Measurements from ENCODE around the gene PPM1F.

Gene PPM1F

GRCh38 chr22:21964234-21964633 lies 11.6 kb upstream of the PPM1F start:
- no peaks in the 10 kb centered on the region for H3K4me1 ChIP-seq (ENCODE audit: control insufficient read depth, insufficient read depth, low read length)
- no peak overlapping the region for H3K4me3 ChIP-seq (ENCODE audit: low read depth, low read length)
- peaks cover 75% of the 10 kb centered on the region for H3K36me3 ChIP-seq (ENCODE audit: control insufficient read depth, insufficient read depth, low read length)
- no peaks in the 10 kb centered on the region for H3K9me3 ChIP-seq (ENCODE audit: control insufficient read depth, insufficient read depth, low read length)
- no peaks in the 10 kb centered on the region for H3K27me3 ChIP-seq (ENCODE audit: control insufficient read depth, insufficient read depth, low read length)
- H3K9ac ChIP-seq (ENCODE audit: low read depth, low read length), result no peak overlapping the region

- H3K27me3 ChIP-seq (ENCODE audit: control insufficient read depth, insufficient read depth, low read length), result no peaks in the 10 kb centered on the region
- H3K9ac ChIP-seq (ENCODE audit: low read depth, low read length), result no peak overlapping the region
- H3K4me1 ChIP-seq (ENCODE audit: control insufficient read depth, insufficient read depth, low read length), result no peaks in the 10 kb centered on the region
- H3K36me3 ChIP-seq (ENCODE audit: control insufficient read depth, insufficient read depth, low read length), result peaks cover 78% of the 10 kb centered on the region
- no peak overlapping the region for H3K4me3 ChIP-seq (ENCODE audit: low read depth, low read length)
- H3K9me3 ChIP-seq (ENCODE audit: control insufficient read depth, insufficient read depth, low read length), result no peaks in the 10 kb centered on the region
These were observed 11.2 kb upstream of the PPM1F start for GRCh38 chr22:21963790-21964211.

DNA sequence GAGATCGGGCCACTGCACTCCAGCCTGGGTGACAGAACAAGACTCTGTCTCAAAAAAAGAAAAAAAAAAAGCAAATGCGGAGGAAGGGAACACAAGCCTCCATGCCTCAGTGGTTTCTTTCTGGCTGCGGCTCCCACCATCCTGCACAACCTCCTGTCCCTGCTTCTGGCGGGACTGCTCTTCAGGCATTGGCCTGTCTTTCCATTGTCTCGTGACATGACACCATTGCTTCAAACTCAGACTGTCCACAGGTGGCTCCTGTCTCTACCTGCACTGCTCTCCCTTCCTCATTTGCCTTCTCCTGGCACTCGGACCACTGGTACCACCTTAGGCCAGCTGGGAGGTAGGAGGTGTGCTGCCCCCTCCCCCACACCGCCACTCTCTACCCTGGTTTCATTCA lies 10.6 kb upstream of the PPM1F start:
- no peak overlapping the region for H3K9ac ChIP-seq (ENCODE audit: low read depth, low read length)
- H3K9me3 ChIP-seq (ENCODE audit: control insufficient read depth, insufficient read depth, low read length), result no peaks in the 10 kb centered on the region
- peaks cover 77% of the 10 kb centered on the region for H3K36me3 ChIP-seq (ENCODE audit: control insufficient read depth, insufficient read depth, low read length)
- H3K27me3 ChIP-seq (ENCODE audit: control insufficient read depth, insufficient read depth, low read length), result no peaks in the 10 kb centered on the region
- H3K4me1 ChIP-seq (ENCODE audit: control insufficient read depth, insufficient read depth, low read length), result no peaks in the 10 kb centered on the region
- H3K4me3 ChIP-seq (ENCODE audit: low read depth, low read length), result no peak overlapping the region

DNA sequence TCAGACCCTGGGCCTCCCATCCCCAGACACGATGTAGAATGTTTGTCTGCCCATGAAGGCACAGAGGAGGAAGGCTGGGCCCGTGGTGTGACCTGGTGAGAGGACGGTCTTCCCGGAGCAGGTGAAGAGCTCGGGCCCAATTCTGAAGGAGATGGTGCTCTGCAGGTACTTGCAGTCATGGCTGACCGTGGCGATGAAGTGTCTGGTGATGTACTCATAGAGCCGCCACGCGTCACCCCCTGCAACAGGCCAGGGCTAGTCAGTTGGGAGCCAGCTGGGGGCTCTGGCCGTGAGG lies 10.0 kb upstream of the PPM1F start:
- no peak overlapping the region for H3K9ac ChIP-seq (ENCODE audit: low read depth, low read length)
- H3K4me3 ChIP-seq (ENCODE audit: low read depth, low read length), result no peak overlapping the region
- peaks cover 70% of the 10 kb centered on the region for H3K36me3 ChIP-seq (ENCODE audit: control insufficient read depth, insufficient read depth, low read length)
- H3K27me3 ChIP-seq (ENCODE audit: control insufficient read depth, insufficient read depth, low read length), result no peaks in the 10 kb centered on the region
- H3K9me3 ChIP-seq (ENCODE audit: control insufficient read depth, insufficient read depth, low read length), result no peaks in the 10 kb centered on the region
- H3K4me1 ChIP-seq (ENCODE audit: control insufficient read depth, insufficient read depth, low read length), result no peaks in the 10 kb centered on the region

DNA sequence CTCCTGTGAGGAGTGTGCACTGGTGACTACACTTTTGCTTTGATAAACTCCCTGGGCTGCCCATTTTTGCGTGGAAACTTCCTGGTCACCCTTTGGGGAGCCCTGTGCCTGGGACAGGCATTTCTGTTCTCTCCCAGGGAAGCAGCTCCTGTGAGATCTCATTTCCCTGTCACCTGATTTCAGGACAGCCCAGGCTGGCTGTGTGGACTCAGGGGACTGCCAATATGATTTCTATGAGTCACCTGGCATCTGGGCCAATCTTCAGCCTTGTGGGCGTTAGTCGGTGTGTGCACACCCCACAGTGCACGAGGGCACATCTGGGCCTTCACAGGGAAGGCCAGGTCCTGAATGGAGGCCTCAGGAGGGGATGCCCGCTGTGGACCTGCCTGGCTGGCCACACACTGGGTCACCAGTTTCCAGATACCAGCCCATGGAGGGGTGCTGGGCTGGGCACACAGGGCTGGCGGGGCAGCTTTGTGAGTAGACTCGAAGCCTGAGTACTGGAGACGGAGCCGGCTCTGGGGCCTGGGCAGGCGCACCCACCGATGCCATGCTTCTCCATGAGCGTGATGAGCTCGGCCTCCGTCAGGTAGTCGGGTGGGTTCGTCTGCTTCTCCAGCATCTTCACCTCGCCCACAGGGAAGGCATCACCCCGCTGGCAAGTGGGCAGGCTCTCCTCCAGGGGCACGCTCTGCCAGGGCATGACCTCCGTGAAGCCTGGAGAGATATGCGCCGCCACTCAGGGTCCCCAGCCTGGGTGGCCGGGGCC lies 9.4 kb upstream of the PPM1F start:
- H3K27me3 ChIP-seq (ENCODE audit: control insufficient read depth, insufficient read depth, low read length), result no peaks in the 10 kb centered on the region
- no peaks in the 10 kb centered on the region for H3K9me3 ChIP-seq (ENCODE audit: control insufficient read depth, insufficient read depth, low read length)
- no peaks in the 10 kb centered on the region for H3K4me1 ChIP-seq (ENCODE audit: control insufficient read depth, insufficient read depth, low read length)
- peaks cover 64% of the 10 kb centered on the region for H3K36me3 ChIP-seq (ENCODE audit: control insufficient read depth, insufficient read depth, low read length)
- H3K9ac ChIP-seq (ENCODE audit: low read depth, low read length), result no peak overlapping the region
- H3K4me3 ChIP-seq (ENCODE audit: low read depth, low read length), result no peak overlapping the region

DNA sequence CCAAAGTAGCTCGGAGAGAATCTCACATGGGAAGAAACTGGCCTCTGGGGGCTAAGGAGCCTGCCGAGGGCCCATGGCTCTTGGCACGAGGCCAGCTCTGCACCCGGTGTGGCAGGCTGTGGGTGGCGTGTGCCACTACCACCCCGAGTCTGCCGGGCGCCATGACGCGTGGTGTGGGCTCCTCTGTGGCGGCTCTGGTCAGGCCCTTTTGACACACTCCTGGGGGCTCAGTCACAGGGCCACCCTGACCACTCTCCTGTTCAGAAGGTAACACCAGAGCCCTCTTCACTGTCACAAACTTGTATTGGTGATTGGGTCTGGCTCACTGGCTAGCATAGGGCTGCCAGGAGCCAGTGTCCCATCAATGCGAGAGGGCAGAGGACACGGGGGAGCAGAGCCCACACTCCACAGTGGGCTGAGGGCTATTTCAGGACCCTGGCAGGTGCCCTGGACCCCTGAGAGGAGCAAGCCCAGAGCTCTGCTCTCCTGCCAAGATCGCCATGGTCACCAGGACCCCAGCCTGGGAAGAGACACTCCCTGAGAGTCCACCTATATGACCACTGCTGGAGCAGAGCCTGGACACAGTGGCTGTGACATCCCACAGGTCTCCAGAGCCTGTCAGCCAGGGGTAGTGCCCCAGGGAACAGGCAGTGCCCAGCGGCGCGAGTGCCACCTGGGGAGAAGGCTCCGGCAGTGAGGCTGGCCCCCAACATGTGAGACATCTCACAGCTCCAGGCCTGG lies 8.6 kb upstream of the PPM1F start:
- H3K36me3 ChIP-seq (ENCODE audit: control insufficient read depth, insufficient read depth, low read length), result peaks cover 58% of the 10 kb centered on the region

DNA sequence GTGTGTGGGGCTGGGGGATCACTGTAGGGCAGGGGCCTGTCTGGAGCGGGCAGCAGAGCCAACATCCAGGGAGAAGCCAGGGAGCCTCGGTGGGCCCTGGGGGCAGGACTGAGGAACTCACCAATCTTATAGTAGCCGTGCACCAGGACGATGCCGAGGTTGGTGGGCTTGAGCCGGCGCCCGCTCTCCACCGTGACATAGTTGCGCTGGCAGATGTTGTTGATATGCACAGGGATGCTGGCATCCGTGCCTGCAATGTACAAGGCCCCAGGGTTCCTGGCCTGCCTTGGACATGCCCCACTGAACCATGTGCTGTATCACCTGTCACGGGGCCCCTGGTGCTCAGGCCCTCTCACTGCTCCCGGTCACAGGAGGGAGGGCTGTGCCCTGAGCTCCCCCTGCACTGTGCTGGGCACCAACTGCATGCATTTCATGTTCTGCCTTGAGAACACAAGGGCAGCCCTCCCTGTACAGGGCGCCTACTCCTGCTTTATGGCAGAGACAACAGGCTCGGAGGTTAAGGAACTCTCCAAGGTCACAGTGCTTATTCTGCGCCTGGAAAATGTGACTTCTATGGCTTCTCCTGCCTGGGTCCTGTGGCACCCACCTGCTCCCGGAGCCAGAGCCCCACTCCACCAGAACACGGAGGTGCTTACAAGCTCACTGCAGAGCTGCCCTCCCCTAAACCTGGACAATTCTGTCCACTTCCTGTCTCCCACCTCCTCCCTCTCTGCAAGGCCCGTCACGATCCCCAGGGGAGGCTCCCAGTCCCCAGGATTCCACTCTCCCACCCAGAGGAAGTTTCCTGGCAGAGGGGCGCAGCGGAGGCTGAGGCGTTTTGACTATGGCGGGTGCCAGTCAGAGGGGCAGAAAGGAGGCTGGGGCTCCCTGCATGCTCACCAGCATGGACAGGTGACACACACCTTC lies 7.8 kb upstream of the PPM1F start:
- H3K36me3 ChIP-seq (ENCODE audit: control insufficient read depth, insufficient read depth, low read length), result peaks cover 54% of the 10 kb centered on the region

More for the DNA sequence above, 8.6 kb upstream of the PPM1F start:
- no peak overlapping the region for H3K4me3 ChIP-seq (ENCODE audit: low read depth, low read length)
- H3K9ac ChIP-seq (ENCODE audit: low read depth, low read length), result no peak overlapping the region
- H3K4me1 ChIP-seq (ENCODE audit: control insufficient read depth, insufficient read depth, low read length), result no peaks in the 10 kb centered on the region
- no peaks in the 10 kb centered on the region for H3K9me3 ChIP-seq (ENCODE audit: control insufficient read depth, insufficient read depth, low read length)
- H3K27me3 ChIP-seq (ENCODE audit: control insufficient read depth, insufficient read depth, low read length), result no peaks in the 10 kb centered on the region

GRCh38 chr22:21959274-21960074 lies 6.8 kb upstream of the PPM1F start:
- peaks cover 46% of the 10 kb centered on the region for H3K36me3 ChIP-seq (ENCODE audit: control insufficient read depth, insufficient read depth, low read length)
- no peaks in the 10 kb centered on the region for H3K9me3 ChIP-seq (ENCODE audit: control insufficient read depth, insufficient read depth, low read length)
- H3K9ac ChIP-seq (ENCODE audit: low read depth, low read length), result no peak overlapping the region
- H3K4me1 ChIP-seq (ENCODE audit: control insufficient read depth, insufficient read depth, low read length), result no peaks in the 10 kb centered on the region
- no peaks in the 10 kb centered on the region for H3K27me3 ChIP-seq (ENCODE audit: control insufficient read depth, insufficient read depth, low read length)
- H3K4me3 ChIP-seq (ENCODE audit: low read depth, low read length), result no peak overlapping the region

More for the DNA sequence above, 7.8 kb upstream of the PPM1F start:
- Histone ChIP-seq H3K27me3 (ENCODE audit: control insufficient read depth, insufficient read depth, low read length) (no peaks in the 10 kb centered on the region), H3K4me1 (ENCODE audit: control insufficient read depth, insufficient read depth, low read length) (no peaks in the 10 kb centered on the region), H3K9me3 (ENCODE audit: control insufficient read depth, insufficient read depth, low read length) (no peaks in the 10 kb centered on the region), H3K4me3 (ENCODE audit: low read depth, low read length) (no peak overlapping the region), H3K9ac (ENCODE audit: low read depth, low read length) (no peak overlapping the region)

GRCh38 chr22:21958360-21959273 lies 6.0 kb upstream of the PPM1F start:
- no peaks in the 10 kb centered on the region for H3K9me3 ChIP-seq (ENCODE audit: control insufficient read depth, insufficient read depth, low read length)
- H3K27me3 ChIP-seq (ENCODE audit: control insufficient read depth, insufficient read depth, low read length), result no peaks in the 10 kb centered on the region
- no peak overlapping the region for H3K9ac ChIP-seq (ENCODE audit: low read depth, low read length)
- no peaks in the 10 kb centered on the region for H3K4me1 ChIP-seq (ENCODE audit: control insufficient read depth, insufficient read depth, low read length)
- no peak overlapping the region for H3K4me3 ChIP-seq (ENCODE audit: low read depth, low read length)
- peaks cover 38% of the 10 kb centered on the region for H3K36me3 ChIP-seq (ENCODE audit: control insufficient read depth, insufficient read depth, low read length)

DNA sequence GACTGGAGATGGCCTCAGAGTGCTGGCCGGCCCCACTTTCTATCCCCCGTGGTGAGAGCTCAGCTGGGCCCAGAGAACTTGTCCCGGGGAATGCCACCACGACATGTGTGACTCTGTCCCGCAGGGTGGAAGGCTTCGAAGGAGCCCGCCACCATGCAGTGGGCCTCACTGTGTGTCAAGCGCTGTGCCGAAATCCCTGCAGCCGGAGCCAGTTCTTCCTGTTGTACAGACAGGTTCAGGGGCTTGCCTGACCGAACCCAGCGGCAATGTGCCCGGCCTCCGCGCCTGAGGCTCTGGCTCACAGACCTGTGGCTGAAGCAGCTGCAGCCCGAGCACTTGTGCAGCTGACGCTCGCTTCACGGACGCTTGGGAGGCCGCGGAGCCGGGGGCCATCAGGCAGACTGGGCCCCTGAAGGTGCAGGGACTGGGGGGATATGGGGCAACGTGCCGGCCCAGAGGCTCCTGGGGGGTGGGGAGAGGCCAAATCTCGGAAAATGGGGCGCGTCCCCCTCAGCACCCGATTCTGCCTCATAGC lies 650 bp downstream of the PPM1F start:
- H3K27me3 ChIP-seq (ENCODE audit: control insufficient read depth, insufficient read depth, low read length), result peaks cover 8% of the 10 kb centered on the region
- peak overlapping the region; percentile 78 for H3K4me3 ChIP-seq (ENCODE audit: low read depth, low read length)
- peak overlapping the region; percentile 37 for H3K9ac ChIP-seq (ENCODE audit: low read depth, low read length)
- H3K36me3 ChIP-seq (ENCODE audit: control insufficient read depth, insufficient read depth, low read length), result no peaks in the 10 kb centered on the region
- no peaks in the 10 kb centered on the region for H3K9me3 ChIP-seq (ENCODE audit: control insufficient read depth, insufficient read depth, low read length)
- peaks cover 4% of the 10 kb centered on the region for H3K4me1 ChIP-seq (ENCODE audit: control insufficient read depth, insufficient read depth, low read length)
